Measurements from ENCODE around the gene PSD2. TPM values are rescaled to one million over a fixed set of nuclear protein-coding genes. Genes with fewer than 3 reads are reported as not detected.

PSD2 gene
- total RNA-seq = 22.8 TPM

DNA sequence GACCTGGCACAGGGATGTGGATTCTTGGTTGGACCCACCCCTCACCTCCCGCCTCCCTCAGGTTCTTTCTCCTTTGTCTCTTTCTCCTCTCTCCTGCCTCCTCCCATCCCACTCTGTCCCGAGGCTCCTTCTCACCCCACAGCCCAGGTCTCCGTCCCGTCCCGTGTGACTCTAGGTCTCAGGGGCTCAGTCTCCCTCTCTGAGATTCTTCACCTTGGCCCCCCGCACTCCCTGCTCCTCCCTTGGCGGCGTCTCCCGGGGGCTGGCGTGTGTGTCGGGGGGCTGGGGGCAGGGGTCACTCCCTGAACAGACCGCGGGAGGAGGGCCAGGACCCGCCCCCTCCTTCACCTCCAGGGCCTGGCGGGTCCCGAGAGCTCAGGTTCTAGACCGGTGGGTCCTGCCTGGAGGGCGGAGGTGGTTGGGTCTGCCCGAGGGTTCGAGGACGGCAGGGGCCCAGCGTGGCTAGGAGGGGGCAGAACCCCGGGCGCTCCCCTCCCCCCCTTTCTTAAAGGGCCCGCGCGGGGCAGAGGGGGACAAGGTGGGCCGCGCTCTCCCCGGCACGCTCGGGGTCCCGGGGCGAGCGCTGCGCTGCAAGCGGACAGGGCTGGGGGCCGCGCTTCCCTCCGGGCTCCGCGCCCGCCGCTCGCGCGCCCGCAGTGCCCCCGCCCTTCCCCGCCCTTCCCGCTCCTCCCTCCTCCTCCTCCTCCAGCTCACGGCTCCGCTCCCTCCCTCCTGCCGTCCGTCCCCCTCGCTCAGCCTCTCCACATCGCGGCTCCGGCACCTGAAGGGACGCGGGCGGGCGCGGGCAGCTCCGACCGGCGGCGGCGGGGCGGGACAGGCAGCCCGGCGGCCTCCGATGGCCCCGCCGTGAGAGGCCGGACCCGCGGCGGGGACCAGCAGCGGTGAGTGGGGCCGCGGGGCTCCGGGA is at the start of gene PSD2:
TSS of gene PSD2 (plus strand) at position 735 of the 928 bp plus-strand sequence. CDS start 13,633 bp downstream, outside the sequence.

Small RNA genes lying within 50 kb of the gene (small RNA-seq; reads per million reads assigned to genes)
- not detected for gene AC008667.4 (ENCODE audit: low replicate concordance)

Other genes starting within 250 kb of the PSD2 start
- gene UBE2D2, start 234.5 kb upstream of the PSD2 start, total RNA-seq = 121 TPM
- gene CXXC5, start 147.5 kb upstream of the PSD2 start, total RNA-seq = 41.0 TPM
- gene NRG2, start 247.5 kb downstream of the PSD2 start, total RNA-seq = 8.1 TPM

Data from parietal lobe (tissue), 2 donors.